ENCODE measurements around the gene COL6A3. TPM values are rescaled to one million over a fixed set of nuclear protein-coding genes. Genes with fewer than 3 reads are reported as not detected.

Gene COL6A3
- total RNA-seq, 1 donor from 2014 or later = 0.02 TPM

GRCh38 chr2:237408335-237409000 is 5.5 kb downstream of the COL6A3 start:
- intact Hi-C loops (cut with micrococcal nuclease) = no loop called here
- ATAC-seq (ENCODE audit: low read depth) = no peak
- CTCF ChIA-PET = no interaction called here
- Mint-ChIP-seq H3K4me3 (no peak overlapping the region), H3K27ac (no peak overlapping the region), H3K9me3 (no peaks in the 10 kb centered on the region), H3K36me3 (ENCODE audit: low read depth) (no peaks in the 10 kb centered on the region), H3K4me1 (no peaks in the 10 kb centered on the region), H3K27me3 (peaks cover 24% of the 10 kb centered on the region)
- POLR2A ChIA-PET = no interaction called here
- no peak for TF ChIP-seq CTCF (IDR thresholded peaks at IDR 0.05)
- DNase-seq = no peak

GRCh38 chr2:237407700-237408099 is 6.3 kb downstream of the COL6A3 start:
- Mint-ChIP-seq H3K27me3 (peaks cover 24% of the 10 kb centered on the region), H3K36me3 (ENCODE audit: low read depth) (no peaks in the 10 kb centered on the region), H3K27ac (no peak overlapping the region), H3K4me1 (no peaks in the 10 kb centered on the region), H3K4me3 (no peak overlapping the region), H3K9me3 (no peaks in the 10 kb centered on the region)
- CTCF ChIA-PET = no interaction called here
- TF ChIP-seq CTCF (IDR thresholded peaks at IDR 0.05) = no peak
- ATAC-seq (ENCODE audit: low read depth) (no peak), DNase-seq (no peak)
- intact Hi-C loops (cut with micrococcal nuclease) = no loop called here
- POLR2A ChIA-PET = no interaction called here

- intact Hi-C loops (cut with micrococcal nuclease) = no loop called here
Measured at GRCh38 chr2:237406371-237406895, 7.5 kb downstream of the COL6A3 start.

GRCh38 chr2:237405605-237406004 is 8.4 kb downstream of the COL6A3 start:
- CTCF ChIA-PET = no interaction called here
- no peaks in the 10 kb centered on the region for H3K36me3 Mint-ChIP-seq (ENCODE audit: low read depth)
- intact Hi-C loops (cut with micrococcal nuclease) = no loop called here
- H3K27me3 Mint-ChIP-seq = peaks cover 17% of the 10 kb centered on the region
- TF ChIP-seq CTCF (IDR thresholded peaks at IDR 0.05) = no peak
- H3K4me1 Mint-ChIP-seq = no peaks in the 10 kb centered on the region
- no peak for ATAC-seq (ENCODE audit: low read depth)
- H3K9me3 Mint-ChIP-seq = no peaks in the 10 kb centered on the region
- DNase-seq = no peak
- no peak overlapping the region for H3K27ac Mint-ChIP-seq
- POLR2A ChIA-PET = no interaction called here
- no peak overlapping the region for H3K4me3 Mint-ChIP-seq

More at GRCh38 chr2:237406371-237406895, 7.5 kb downstream of the COL6A3 start:
- H3K4me3 Mint-ChIP-seq = no peak overlapping the region
- no peak for ATAC-seq (ENCODE audit: low read depth)
- ChIA-PET CTCF (no interaction called here), POLR2A (no interaction called here)
- no peaks in the 10 kb centered on the region for H3K4me1 Mint-ChIP-seq
- H3K36me3 Mint-ChIP-seq (ENCODE audit: low read depth) = no peaks in the 10 kb centered on the region
- H3K9me3 Mint-ChIP-seq = no peaks in the 10 kb centered on the region
- no peak overlapping the region for H3K27ac Mint-ChIP-seq
- DNase-seq = no peak
- no peak for TF ChIP-seq CTCF (IDR thresholded peaks at IDR 0.05)
- peaks cover 18% of the 10 kb centered on the region for H3K27me3 Mint-ChIP-seq

GRCh38 chr2:237405006-237405559 is 8.9 kb downstream of the COL6A3 start:
- ATAC-seq (ENCODE audit: low read depth) (no peak), DNase-seq (no peak)
- Mint-ChIP-seq H3K27ac (no peak overlapping the region), H3K36me3 (ENCODE audit: low read depth) (no peaks in the 10 kb centered on the region), H3K27me3 (peaks cover 19% of the 10 kb centered on the region), H3K4me1 (no peaks in the 10 kb centered on the region), H3K9me3 (no peaks in the 10 kb centered on the region), H3K4me3 (no peak overlapping the region)
- ChIA-PET CTCF (no interaction called here), POLR2A (no interaction called here)
- TF ChIP-seq CTCF (IDR thresholded peaks at IDR 0.05) = no peak
- intact Hi-C loops (cut with micrococcal nuclease) = no loop called here
